ENCODE results near the gene DCDC2C.
"Not testable (repeated sequence)": the region's sequence is repeated elsewhere in the genome, so short reads cannot be mapped to it uniquely, and the experiment has no call there.

Gene DCDC2C

GRCh38 chr2:3771576-3771975, 68.2 kb downstream of the DCDC2C start:
- DNase-seq (ENCODE audit: low read depth in 2 of 2): no peak

GRCh38 chr2:3774336-3774735, 71.0 kb downstream of the DCDC2C start:
- DNase-seq (ENCODE audit: low read depth in 2 of 2): no peak

GRCh38 chr2:3776311-3776710, 72.9 kb downstream of the DCDC2C start:
- no peak for DNase-seq (ENCODE audit: low read depth in 2 of 2)

GRCh38 chr2:3777966-3778365, 74.6 kb downstream of the DCDC2C start:
- no peak for DNase-seq (ENCODE audit: low read depth in 2 of 2)

- no peak for DNase-seq (ENCODE audit: low read depth in 2 of 2)
Measured at GRCh38 chr2:3778851-3779495, 75.6 kb downstream of the DCDC2C start.

- DNase-seq (ENCODE audit: low read depth in 2 of 2): no peak
Measured at GRCh38 chr2:3779496-3780049, 76.2 kb downstream of the DCDC2C start.

GRCh38 chr2:3780477-3781402, 77.4 kb downstream of the DCDC2C start:
- DNase-seq (ENCODE audit: low read depth in 2 of 2): peak in 1 of 2 donors; percentile 3

- no peak for DNase-seq (ENCODE audit: low read depth in 2 of 2)
Measured at GRCh38 chr2:3784731-3785130, 81.4 kb downstream of the DCDC2C start.

- DNase-seq (ENCODE audit: low read depth in 2 of 2): no peak
Measured at GRCh38 chr2:3785220-3785889, 82.0 kb downstream of the DCDC2C start.

- DNase-seq (ENCODE audit: low read depth in 2 of 2): no peak
Measured at GRCh38 chr2:3785890-3786273, 82.5 kb downstream of the DCDC2C start.

GRCh38 chr2:3787768-3788167, 84.4 kb downstream of the DCDC2C start:
- DNase-seq (ENCODE audit: low read depth in 2 of 2): no peak

- DNase-seq (ENCODE audit: low read depth in 2 of 2): no peak
Measured at GRCh38 chr2:3789256-3789655, 85.9 kb downstream of the DCDC2C start.

- no peak for DNase-seq (ENCODE audit: low read depth in 2 of 2)
Measured at GRCh38 chr2:3793249-3793648, 89.9 kb downstream of the DCDC2C start.

GRCh38 chr2:3801506-3801905, 98.1 kb downstream of the DCDC2C start:
- DNase-seq (ENCODE audit: low read depth in 2 of 2): no peak

GRCh38 chr2:3805201-3805939, 102.0 kb downstream of the DCDC2C start:
- DNase-seq (ENCODE audit: low read depth in 2 of 2): no peak

GRCh38 chr2:3806168-3806567, 102.8 kb downstream of the DCDC2C start:
- no peak for DNase-seq (ENCODE audit: low read depth in 2 of 2)

- no peak for DNase-seq (ENCODE audit: low read depth in 2 of 2)
Measured at GRCh38 chr2:3806730-3807129, 103.4 kb downstream of the DCDC2C start.

GRCh38 chr2:3807853-3808252, 104.5 kb downstream of the DCDC2C start:
- DNase-seq (ENCODE audit: low read depth in 2 of 2): no peak

GRCh38 chr2:3814706-3815245, 111.4 kb downstream of the DCDC2C start:
- DNase-seq (ENCODE audit: low read depth in 2 of 2): no peak

- not testable (repeated sequence) for DNase-seq (ENCODE audit: low read depth in 2 of 2)
Measured at GRCh38 chr2:3817144-3817543, 113.8 kb downstream of the DCDC2C start.

- DNase-seq (ENCODE audit: low read depth in 2 of 2): no peak
Measured at GRCh38 chr2:3823748-3824147, 120.4 kb downstream of the DCDC2C start.
